Body of pancreas (tissue), 4 donors: Measurements from ENCODE around the gene CWC22. TPM values are rescaled to one million over a fixed set of nuclear protein-coding genes. Genes with fewer than 3 reads are reported as not detected.
"Not testable (repeated sequence)": the region's sequence is repeated elsewhere in the genome, so short reads cannot be mapped to it uniquely, and the experiment has no call there.

Source experiments
- ATAC-seq: fragments of 150-250 bp; one replicate; pipeline ENCODE4 v1.9.1; 2016
- DNase-seq, 4 donors: peaks; one replicate each; pipeline ENCODE4 v3.0.0-alpha.2; 2019
- H3K27ac ChIP-seq, 4 donors: fragments of 200-600 bp; sonication (generic); 1 replicate in 3 of 4; 2 replicates in 1 of 4; pipeline versions ENCODE4 v1.5.1 to v1.6.1; 2016 to 2019; ENCODE audit warnings: mild to moderate bottlenecking in 1 of 4, mixed read lengths in 1 of 4, moderate library complexity in 1 of 4
- H3K27me3 ChIP-seq, 2 donors: fragments of 200-600 bp; sonication (generic); one replicate each; pipeline ENCODE4 v1.6.0; 2016; ENCODE audit warnings: mild to moderate bottlenecking in 1 of 2
- H3K36me3 ChIP-seq, 2 donors: fragments of 200-600 bp; sonication (generic); replicated peaks in 1 of 2; 2 replicates each; pipeline ENCODE4 v1.5.1; 2016; ENCODE audit warnings: low read depth in 2 of 2; ENCODE audit not compliant: insufficient read depth in 1 of 2
- H3K4me1 ChIP-seq: fragments of 200-600 bp; sonication (generic); one replicate; pipeline ENCODE4 v1.6.0; 2016
- H3K4me3 ChIP-seq, 2 donors: fragments of 200-600 bp; sonication (generic); 1 replicate in 1 of 2; 2 replicates in 1 of 2; pipeline ENCODE4 v1.5.1; 2016 to 2019
- H3K9me3 ChIP-seq, 3 donors: fragments of 200-600 bp; sonication (generic); 1 replicate in 2 of 3; 2 replicates in 1 of 3; pipeline ENCODE4 v1.5.1; 2016
- POLR2A ChIP-seq, 3 donors: fragments of 450-650 bp; IDR thresholded peaks; one replicate each; pipeline ENCODE4 v1.6.1; 2016; ENCODE audit warnings: antibody characterized with exemption in 3 of 3, mild to moderate bottlenecking in 2 of 3
- WGBS, 2 donors: methylation state at CpG; one replicate each; pipeline ENCODE4 v1.1.5; 2017; 5-methylcytosine and 5-hydroxymethylcytosine counted together
- intact Hi-C: fragments of 100-400 bp; cut with DNase I; formaldehyde crosslinking; loops from one replicate; pipeline ENCODE4 v1.15.1; 2023
- total RNA-seq, 2 donors: library from RNA; depleted of rRNA; stranded (reverse); fragments of >200 nt; gene quantifications; one replicate each; pipeline ENCODE4 v1.1.0, GENCODE V29; 2016
- TF ChIP-seq, protein P1 (sequence below), 7 experiments: fragments of 450-650 bp in 4 of 7; fragments of 200-600 bp in 3 of 7; sonication (generic) in 3 of 7; IDR thresholded peaks; one replicate each; pipeline ENCODE4 v1.5.1; 2016 to 2019; ENCODE audit warnings: antibody characterized with exemption in 7 of 7

The CWC22 gene
- total RNA-seq, 2 donors from 2014 or later = 8.2 to 11.7 TPM

DNA sequence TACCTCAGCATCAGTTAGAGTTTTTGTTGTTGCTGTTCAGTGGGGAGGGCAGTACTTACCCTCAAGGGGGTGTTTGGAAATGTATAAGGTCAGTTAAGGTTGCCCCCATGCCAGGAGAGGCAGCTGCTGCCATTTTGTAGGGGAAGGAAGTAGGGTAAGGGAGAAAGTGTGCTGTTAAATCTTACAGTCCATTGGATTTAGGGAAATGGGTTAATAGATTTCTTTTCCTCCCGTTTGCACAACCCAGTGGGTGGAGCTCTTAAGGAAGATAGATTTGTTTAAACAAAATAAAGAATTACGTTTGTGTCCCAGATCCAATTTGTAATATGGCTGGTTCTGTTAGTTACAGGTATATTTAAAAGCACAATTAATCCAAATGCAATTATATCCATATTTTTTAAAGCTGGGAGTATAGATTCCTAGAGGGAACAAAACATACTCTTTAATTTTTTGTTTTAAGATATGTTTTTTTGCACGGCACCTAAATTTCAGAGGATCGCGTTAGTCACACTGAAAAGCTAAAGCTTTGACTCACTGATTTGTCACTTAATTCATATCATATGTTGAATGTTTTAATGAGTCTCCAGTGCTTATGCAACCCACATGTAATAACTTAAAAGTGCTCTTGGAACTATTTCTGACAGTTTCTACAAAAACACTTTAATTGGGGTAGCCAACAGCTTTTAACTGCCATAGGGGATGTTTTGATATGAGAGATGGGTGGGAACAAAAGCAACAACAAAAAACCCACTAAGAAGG lies 9.0 kb upstream of the CWC22 start:
- no peaks in the 10 kb centered on the region for H3K36me3 ChIP-seq
- intact Hi-C loops = no loop called here
- no peak overlapping the region for H3K4me3 ChIP-seq
- no peak for TF ChIP-seq POLR2A (IDR thresholded peaks at IDR 0.05)
- TF ChIP-seq, protein P1, sequence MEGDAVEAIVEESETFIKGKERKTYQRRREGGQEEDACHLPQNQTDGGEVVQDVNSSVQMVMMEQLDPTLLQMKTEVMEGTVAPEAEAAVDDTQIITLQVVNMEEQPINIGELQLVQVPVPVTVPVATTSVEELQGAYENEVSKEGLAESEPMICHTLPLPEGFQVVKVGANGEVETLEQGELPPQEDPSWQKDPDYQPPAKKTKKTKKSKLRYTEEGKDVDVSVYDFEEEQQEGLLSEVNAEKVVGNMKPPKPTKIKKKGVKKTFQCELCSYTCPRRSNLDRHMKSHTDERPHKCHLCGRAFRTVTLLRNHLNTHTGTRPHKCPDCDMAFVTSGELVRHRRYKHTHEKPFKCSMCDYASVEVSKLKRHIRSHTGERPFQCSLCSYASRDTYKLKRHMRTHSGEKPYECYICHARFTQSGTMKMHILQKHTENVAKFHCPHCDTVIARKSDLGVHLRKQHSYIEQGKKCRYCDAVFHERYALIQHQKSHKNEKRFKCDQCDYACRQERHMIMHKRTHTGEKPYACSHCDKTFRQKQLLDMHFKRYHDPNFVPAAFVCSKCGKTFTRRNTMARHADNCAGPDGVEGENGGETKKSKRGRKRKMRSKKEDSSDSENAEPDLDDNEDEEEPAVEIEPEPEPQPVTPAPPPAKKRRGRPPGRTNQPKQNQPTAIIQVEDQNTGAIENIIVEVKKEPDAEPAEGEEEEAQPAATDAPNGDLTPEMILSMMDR (IDR thresholded peaks at IDR 0.05) = no peak
- WGBS, 2 donors = 48 to 51% methylated on average over 5 of the region's 5 CpGs
- no peak overlapping the region for H3K27ac ChIP-seq
- no peaks in the 10 kb centered on the region for H3K9me3 ChIP-seq
- H3K4me1 ChIP-seq = no peaks in the 10 kb centered on the region
- no peak for DNase-seq
- ATAC-seq = no peak
- H3K27me3 ChIP-seq = no peaks in the 10 kb centered on the region

DNA sequence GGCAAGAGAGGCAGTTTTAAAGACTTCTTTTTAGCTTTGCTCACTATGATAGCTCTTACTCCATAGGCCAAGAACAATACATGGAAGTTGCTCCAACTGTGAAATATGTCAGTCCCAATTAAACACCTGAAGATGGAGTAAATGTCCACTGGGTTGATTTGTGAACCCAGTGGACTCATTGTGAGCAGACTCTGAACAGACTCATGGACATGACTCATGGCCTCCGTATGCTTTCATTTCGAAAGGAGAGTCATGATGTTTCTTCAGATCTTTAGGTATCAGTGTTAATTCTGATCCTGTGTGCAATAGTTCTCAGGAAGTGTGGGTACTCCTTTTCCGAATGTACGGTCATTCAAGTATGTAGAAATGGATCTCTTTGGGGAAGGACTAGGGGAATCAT lies 5.4 kb upstream of the CWC22 start:
- no peaks in the 10 kb centered on the region for H3K9me3 ChIP-seq
- ATAC-seq = no peak
- no peak overlapping the region for H3K4me3 ChIP-seq
- H3K36me3 ChIP-seq = no peaks in the 10 kb centered on the region
- DNase-seq = no peak
- TF ChIP-seq, protein P1 (IDR thresholded peaks at IDR 0.05) = no peak
- TF ChIP-seq POLR2A (IDR thresholded peaks at IDR 0.05) = no peak
- WGBS, 2 donors = 80 to 85% methylated on average over 4 of the region's 4 CpGs
- H3K27ac ChIP-seq = no peak overlapping the region
- intact Hi-C loops = no loop called here
- no peaks in the 10 kb centered on the region for H3K4me1 ChIP-seq
- no peaks in the 10 kb centered on the region for H3K27me3 ChIP-seq

DNA sequence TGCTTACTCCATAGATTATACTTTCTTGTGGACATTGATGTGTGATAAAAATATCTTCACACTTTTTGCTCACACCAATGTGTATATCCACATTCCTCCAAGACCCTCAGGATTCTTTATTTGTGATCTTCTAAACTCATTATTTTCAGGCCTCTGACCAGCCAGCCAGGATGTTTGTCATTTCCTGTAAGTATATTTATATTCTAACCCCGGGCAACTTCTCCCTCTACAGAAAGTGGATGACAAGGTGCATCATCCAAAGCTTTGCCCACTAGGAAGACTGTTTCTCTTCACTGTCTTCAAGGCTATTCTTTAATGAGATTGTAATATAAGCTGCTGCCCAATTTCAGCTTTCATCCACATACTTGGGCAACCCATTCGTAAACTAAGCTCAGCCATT lies 3.6 kb upstream of the CWC22 start:
- H3K9me3 ChIP-seq = no peaks in the 10 kb centered on the region
- no peak overlapping the region for H3K27ac ChIP-seq
- no peaks in the 10 kb centered on the region for H3K27me3 ChIP-seq
- intact Hi-C loops = no loop called here
- no peaks in the 10 kb centered on the region for H3K36me3 ChIP-seq
- DNase-seq (no peak), ATAC-seq (no peak)
- WGBS, 2 donors = 46 to 48% methylated on average over 2 of the region's 2 CpGs
- TF ChIP-seq, protein P1 (IDR thresholded peaks at IDR 0.05) = no peak
- no peak for TF ChIP-seq POLR2A (IDR thresholded peaks at IDR 0.05)
- no peak overlapping the region for H3K4me3 ChIP-seq
- peaks cover 7% of the 10 kb centered on the region for H3K4me1 ChIP-seq

DNA sequence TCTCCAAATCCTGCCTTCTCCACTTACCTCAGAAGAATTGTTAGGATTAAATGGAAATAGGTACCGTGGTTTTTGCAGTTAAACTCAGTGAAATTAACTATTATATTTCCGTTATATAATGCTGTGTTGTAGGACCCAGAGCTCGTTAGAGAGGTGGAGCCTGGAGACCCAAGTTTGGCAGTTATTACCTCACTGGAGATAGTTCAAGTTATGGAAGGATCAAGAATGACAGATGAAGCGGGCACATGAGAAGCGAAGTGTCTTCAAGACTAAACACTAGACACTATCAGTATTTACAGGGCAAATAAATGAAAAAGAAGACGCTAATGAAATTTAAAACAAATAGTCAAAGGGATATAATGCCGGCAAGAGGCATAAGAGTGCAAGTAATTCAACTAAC lies 866 bp downstream of the CWC22 start:
- H3K4me3 ChIP-seq = peak overlapping the region; percentile 88 to 96
- DNase-seq = no peak
- no peak for TF ChIP-seq POLR2A (IDR thresholded peaks at IDR 0.05)
- TF ChIP-seq, protein P1 (IDR thresholded peaks at IDR 0.05) = no peak
- intact Hi-C loops = no loop called here
- no peaks in the 10 kb centered on the region for H3K27me3 ChIP-seq
- peak overlapping the region in 3 of 4 donors; percentile 92 to 95 (median 93) for H3K27ac ChIP-seq
- no peaks in the 10 kb centered on the region for H3K36me3 ChIP-seq
- peaks cover 14% of the 10 kb centered on the region for H3K4me1 ChIP-seq
- 2% methylated on average over 7 of the region's 7 CpGs for WGBS, 2 donors
- ATAC-seq = no peak
- H3K9me3 ChIP-seq = no peaks in the 10 kb centered on the region

DNA sequence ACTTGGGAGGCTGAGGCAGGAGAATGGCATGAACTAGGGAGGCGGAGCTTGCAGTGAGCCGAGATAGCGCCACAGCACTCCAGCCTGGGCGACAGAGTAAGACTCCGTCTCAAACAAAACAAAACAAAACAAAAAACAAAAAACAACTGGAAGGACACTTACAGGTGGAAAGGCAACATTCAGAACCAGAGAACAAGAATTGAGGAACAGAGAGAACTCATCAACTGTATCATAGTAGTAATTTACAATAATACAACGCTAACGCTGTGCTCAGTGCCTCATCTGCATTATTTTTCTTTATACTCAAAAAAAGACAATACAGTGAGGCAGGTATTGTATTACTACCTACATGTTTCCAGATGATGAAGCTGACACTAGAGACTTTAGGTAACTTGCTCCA lies 1.6 kb downstream of the CWC22 start:
- 95 to 96% methylated on average over 7 of the region's 7 CpGs for WGBS, 2 donors
- ATAC-seq, H3K27ac ChIP-seq, intact Hi-C loops, H3K9me3 ChIP-seq, H3K27me3 ChIP-seq, H3K4me3 ChIP-seq, H3K36me3 ChIP-seq, DNase-seq: not testable (repeated sequence)
- H3K4me1 ChIP-seq = peaks cover 14% of the 10 kb centered on the region
